GM21717 (cell line): Measurements from ENCODE around the gene CDK18.

ENCODE experiments used
- ATAC-seq: cut with Tn5 transposase; IDR thresholded peaks from one replicate; pipeline ENCODE4 v1.9.1; 2021; ENCODE audit warnings: mild to moderate bottlenecking, moderate library complexity; ENCODE audit not compliant: unreplicated experiment

The CDK18 gene

GRCh38 chr1:205535866-205536758 is 31.6 kb downstream of the CDK18 start:
- ATAC-seq = no peak

GRCh38 chr1:205536759-205537361 is 32.4 kb downstream of the CDK18 start:
- no peak for ATAC-seq

DNA sequence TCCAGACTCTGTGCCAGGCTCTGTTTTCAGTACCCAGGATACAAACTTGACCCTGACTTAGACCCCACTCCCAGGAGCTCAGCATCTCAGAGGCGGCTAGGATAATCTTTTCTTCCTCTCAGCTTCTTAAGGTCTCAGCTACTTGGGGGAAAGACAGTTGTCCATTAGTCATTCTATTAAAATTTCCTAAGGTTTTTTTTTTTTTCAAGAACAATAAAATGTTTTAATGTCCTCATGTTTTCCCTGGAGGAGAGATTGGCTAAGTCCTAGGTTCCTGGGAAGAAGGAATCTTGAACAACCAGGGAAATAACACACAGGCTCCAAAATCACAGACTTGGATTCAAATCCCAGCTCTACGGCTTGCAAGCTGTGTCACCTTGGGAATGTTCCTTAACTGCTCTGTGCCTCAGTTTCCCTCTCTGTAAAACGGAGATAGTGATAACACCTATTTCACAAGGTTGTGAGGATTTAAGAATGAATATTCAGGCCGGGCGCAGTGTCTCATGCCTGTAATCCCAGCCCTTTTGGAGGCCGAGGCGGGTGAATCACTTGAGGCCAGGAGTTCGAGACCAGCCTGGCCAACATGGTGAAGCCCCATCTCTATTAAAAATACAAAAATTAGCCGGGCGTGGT is 33.0 kb downstream of the CDK18 start:
- ATAC-seq = no peak

DNA sequence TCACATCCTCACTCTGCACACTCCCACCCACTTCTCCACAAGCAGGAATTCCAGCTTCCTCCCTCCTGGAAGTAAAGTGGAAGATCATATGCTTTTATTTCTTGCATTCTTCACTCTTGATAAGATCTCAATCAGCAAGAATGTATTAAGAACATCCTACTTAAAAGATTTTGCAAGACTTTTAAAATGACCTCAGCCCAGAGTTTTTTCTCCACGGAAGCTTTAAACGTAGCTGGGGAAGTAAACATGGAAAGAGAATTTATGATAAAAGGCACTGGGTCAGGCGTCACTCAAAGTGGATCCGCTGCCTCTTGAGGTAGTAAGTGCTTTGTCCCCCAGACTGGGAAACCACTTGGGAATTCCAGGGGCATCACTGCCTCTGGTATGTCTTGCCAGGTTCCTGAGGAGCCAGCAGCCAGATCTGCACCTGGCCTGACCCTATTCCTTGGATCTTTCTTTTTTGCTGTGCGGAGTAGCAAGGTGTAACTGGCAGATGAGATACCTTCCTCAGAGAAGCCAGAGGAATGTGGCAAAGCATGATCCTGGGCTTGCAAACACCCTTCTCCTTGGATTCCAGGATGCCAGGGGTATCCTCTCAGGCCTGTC is 33.9 kb downstream of the CDK18 start:
- ATAC-seq = no peak

- ATAC-seq = no peak
Measured at GRCh38 chr1:205541161-205541886, 36.9 kb downstream of the CDK18 start.

- ATAC-seq = no peak
Measured at GRCh38 chr1:205542367-205542766, 37.9 kb downstream of the CDK18 start.

DNA sequence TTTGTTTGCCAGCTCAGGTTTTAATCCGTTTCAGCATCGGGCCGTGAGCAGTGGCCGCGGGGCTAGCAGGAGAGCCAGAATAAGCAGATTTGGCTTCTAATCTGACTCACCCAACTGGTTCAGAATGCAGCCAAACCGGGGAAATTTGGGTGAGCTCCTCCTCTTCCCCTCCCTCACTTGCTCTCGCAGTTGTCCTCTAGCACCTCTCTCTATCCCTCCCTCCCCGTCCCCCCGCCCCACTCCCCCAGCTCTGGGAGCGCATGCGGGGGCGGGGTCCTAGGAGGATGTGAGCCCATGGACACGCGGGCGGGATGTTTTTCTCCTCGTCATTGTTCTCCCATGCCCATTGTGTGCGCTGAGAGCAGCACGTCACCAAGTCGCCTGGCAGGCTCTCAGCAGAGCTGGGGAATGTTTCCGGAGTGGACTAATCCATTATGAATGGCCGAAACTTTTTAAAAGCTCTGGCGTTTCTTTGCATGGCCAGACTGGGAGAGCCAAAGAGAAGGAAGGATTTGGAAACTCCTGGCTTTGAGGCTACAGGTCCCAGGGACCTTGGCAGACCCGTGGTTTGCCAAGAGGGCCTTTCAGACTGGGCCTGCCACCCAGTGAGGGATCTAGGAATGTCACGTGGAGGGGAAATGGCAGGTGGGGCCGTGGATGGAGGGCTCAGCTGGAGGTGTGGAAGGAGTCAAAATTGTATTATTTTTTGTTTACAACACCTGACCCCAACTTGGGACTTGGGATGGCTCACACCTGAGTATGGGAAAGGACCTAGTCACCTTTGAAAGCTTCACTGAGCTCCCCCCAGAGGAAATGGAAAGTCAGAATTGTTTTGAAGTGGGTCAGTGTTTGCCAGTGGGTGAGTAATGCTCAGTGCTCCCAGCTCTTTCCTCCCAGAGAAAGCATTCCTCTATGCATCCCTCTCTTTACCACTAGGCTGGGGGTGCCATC is 39.2 kb downstream of the CDK18 start:
- no peak for ATAC-seq

DNA sequence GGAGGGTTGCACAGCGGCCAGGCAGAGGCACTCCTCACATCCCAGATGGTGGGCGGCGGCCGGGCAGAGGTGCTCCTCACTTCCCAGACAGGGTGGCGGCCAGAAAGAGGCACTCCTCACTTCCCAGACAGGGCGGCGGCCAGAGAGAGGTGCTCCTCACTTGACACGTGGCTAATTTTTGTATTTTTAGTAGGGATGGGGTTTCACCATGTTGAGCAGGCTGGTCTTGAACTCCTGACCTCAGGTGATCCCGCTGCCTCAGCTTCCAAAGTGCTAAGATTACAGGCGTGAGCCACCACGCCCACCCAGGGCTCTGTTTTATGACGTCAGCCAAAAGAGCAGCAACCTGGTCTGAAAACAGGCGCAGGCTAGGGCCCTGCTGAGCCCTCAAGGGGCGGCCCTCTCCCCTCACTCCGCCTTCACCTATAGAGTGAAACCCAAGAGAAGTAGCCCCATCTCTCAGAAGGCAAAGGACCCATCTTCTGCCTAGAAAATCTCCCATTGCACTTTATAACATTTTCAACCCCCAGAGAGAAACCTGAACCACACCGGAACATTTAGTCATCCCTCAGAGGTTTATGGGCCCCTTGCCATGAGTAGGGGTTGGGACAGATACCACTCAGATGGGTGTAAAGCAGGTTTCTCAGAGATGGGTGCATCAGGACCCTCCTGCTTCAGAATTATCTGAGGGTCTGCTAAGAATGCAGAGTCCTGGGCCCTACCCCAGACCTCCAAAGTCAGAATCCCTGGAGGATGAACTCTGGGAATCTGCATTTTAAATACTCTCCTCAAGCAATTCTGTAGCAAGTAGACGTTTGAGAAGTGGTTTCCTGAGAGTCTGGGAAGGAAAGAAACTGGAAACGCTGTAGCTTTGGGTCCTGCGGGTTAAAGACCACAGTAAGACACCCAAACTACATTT is 40.8 kb downstream of the CDK18 start:
- no peak for ATAC-seq

GRCh38 chr1:205545991-205546390 is 41.5 kb downstream of the CDK18 start:
- ATAC-seq = no peak

GRCh38 chr1:205546541-205546940 is 42.1 kb downstream of the CDK18 start:
- no peak for ATAC-seq

DNA sequence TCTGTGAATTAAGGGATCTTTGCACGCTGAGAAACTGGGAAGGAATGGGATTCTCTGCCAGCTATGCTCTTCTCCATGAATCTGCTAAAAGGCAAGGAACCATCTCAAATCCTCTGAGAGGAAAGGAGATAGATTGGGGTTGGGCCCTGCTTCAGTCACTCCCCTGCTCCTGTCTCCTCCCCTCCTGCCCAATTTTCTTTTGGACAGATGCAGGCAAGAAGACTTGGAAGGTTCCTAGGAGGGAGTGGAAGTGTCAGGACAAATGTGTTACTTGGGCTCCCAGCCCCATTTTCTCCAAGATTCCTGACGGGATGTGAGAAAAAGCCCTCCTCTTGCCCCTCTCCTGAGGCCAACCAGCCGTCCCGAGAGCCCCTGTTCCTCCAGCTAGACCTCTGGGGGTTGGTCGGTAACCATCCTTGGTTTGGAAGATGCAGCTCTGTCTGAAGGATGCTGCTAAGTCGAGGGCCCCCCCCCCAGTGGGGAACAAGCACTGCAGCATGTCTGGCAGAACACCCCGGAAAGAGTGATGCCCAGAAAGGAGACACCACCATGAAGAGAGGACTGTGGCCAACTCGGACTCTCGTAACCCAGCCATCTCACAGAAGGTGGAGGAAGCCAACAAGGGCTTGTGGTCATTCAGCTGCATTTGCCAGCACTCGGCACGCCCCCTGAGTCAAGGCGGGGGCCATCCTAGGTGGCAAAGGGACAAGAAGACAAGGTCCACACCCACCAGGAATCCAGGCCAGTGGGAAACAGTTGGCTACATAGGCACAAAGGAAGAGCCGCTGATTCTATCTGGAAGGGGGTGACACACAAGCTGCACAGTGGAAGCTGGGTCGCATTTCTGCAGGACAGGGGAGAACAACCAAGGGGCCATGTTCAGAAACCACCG is 43.7 kb downstream of the CDK18 start:
- ATAC-seq = no peak

DNA sequence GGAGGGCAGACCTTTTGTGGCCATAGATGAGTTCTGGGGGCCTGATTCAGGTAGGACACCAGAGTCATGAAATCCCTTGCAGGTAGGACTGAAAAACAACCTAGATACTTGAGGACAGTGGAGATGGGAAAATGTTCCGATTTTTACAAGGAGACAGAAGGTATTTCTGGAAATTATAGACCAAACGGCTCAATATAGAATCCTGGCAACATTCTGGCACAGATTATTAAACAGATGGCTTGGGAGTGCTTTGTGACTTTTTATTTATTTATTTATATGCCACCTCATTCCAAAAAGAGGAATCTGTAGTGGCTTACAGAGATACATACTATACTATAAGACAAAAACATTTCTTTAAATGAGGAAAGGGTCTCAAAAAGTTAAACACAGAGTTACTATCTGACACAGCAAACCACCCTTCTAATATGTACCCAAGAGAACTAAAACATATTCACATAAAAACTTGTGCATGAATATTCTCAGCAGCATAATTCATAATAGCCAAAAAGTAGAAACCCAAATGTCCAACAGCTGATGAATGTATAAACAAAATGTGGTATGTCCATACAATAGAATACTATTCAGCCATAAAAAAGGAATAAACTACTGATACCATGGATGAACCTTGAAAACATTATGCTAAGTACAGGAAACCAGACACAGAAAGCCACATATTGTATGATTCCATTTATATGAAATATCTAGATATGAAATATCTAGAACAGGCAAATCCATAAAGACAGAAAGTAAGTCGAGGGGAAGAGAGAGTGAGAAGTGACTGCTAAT is 49.8 kb downstream of the CDK18 start:
- ATAC-seq = no peak

- ATAC-seq = no peak
Measured at GRCh38 chr1:205561501-205562203, 57.2 kb downstream of the CDK18 start.

- no peak for ATAC-seq
Measured at GRCh38 chr1:205563927-205564441, 59.5 kb downstream of the CDK18 start.

DNA sequence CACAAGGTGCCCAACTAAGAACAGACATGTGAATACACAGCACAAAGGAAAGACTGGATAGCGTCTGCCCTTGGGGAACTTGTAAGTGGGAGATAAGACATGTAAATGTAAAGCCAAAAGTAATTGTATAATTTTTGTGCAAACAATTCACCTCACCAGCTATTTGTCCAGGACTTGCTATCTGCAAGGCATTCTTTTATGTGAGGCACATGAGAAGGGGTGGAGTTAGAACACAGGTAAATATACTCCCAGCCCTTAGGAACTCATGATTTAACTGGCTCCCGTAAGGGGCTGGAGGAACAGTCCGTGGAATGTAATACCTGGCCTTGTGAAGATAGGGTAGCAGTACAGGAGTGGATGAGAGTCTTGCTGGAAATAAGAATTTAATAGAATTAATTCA is 61.3 kb downstream of the CDK18 start:
- ATAC-seq = no peak

GRCh38 chr1:205567716-205568115 is 63.2 kb downstream of the CDK18 start:
- no peak for ATAC-seq
